ENCODE results near the gene LAMB3.

Gene LAMB3

DNA sequence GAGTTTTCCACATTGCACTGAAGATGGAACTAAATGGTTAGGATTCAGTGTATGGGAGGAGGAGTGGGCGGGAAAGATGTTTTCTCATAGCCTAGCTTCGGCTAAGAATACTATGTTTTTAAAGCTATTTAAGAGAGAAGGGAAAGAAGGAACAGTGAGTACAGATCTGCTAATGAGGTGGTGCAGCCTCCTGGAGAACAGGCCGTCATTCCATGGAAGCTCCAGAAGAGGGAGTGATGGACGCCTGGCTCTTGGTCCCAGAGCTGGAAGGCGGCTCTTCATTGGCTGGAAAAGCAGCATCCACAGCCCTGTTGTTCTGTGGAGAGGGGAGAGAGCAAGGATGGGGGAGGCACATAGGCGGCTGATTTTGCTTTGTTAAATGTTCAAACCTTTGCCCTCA lies 61.8 kb downstream of the LAMB3 start:
- DNase-seq = no peak

DNA sequence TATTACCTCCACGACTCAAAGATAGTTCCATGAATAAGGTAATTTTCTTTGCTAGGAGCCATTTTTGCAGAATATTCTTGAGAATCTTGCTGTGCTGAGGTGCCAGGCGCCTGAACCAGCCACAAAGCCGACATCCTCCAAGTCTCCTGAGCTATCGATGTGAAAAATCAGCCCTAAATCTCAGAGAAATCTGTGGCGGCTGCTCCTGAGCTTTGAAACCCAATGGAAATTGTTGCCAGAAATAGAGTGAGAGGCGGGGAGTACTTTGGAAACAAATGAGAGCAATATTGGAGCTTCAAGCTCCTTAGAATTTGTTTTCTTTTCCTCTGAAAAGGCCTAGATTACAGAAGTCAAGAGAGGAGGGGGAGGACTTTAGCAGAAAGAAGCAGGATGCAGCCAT lies 62.4 kb downstream of the LAMB3 start:
- DNase-seq = no peak

DNA sequence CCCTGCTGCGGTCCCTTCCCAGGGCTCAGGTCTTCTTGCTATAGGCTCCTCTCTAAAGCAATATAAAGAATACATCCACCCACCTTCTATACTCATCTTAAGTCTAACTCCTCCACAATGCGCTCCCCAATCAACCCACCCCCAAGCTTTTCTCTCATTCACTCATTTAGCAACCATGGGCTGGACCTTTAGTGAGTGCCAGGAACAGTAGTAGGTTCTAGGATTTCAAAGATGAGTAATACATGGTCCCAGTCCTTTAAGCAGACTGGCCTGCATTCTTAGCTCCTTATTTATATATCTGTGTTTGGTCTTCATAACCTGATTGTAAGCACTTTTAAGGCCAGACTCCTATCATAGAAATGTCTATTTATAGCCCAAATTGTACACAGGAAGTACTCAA lies 62.8 kb downstream of the LAMB3 start:
- no peak for DNase-seq

DNA sequence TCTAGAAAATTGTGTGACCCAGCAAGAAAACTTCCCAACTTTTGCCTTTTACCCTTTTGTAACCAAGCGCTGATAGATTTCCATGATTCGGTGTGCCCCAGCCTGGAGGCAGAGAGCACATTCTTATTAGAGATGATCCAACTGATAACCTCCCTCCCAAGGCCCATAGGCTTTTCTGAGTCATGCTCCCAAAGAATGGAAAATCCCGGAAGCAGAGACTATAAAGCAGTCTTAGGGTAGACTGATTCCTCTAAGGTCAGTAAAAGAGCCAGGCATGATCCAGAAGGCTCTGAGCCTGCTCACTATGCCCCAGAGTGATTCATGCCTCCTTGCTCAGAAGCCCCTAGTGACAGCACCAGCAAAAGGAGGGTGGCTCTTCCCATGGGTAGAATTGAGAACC lies 64.4 kb downstream of the LAMB3 start:
- DNase-seq = no peak

DNA sequence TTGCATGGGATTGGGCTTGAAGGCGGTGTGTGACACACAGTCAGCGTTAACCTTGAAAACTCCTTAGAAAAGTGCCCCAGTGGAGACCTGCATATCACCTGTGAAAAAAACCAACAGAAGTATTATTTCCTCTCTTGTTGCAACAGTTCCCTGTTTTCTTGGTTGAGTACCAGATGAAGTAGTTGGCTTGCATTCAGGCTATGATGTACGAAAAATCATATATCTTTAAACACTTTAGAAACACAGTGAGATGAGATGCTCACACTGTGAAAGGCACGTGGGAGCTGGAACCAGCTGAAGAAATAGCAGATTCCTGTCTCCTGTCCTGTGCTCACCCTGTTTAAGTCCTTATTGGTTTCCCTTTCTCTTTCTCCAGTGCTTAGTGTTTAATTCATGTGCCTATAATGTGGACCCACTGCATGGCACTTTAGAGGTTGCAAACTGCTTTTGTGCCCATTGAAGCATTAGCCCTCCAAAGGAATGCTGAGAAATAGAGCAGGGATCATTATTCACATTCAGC lies 65.9 kb downstream of the LAMB3 start:
- DNase-seq = no peak

DNA sequence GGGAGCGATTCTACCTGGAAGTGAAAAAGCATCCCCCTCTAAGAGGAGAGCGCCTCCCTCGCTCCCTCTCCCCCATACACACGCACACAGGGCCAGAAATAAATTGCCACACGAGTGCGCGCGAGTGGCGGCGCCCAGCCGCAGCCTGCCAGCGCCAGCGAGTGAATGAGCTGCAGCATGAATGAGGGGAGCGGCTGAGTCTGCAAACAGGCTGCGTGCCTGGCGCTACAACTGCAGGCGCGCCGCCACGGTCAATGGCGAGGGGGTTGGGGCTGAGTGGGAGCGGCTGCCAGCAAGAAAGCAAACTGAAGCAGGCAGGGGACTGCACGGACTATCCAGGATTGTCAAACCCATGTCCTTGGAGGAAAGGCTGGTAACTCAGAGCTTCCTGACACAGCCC lies 66.6 kb downstream of the LAMB3 start:
- DNase-seq = no peak

DNA sequence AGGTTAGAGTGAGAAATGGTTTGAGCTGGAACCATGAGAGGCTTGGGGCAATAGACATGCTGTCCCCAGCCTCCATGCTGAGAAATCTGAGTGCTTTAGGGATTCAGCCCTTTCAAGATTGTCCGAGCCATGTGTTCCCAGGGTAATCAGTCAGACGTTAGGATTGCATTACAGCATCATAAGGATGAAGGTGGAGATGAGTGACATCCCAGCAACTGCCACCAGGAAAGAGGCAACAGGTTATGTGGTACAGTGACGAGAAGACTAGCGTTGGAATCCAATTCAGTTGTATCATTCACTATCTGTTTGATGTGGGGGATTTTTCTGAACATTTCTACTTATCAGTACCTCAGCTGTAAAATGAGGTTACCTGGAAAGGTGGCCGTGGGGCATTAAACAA lies 67.0 kb downstream of the LAMB3 start:
- DNase-seq = no peak

DNA sequence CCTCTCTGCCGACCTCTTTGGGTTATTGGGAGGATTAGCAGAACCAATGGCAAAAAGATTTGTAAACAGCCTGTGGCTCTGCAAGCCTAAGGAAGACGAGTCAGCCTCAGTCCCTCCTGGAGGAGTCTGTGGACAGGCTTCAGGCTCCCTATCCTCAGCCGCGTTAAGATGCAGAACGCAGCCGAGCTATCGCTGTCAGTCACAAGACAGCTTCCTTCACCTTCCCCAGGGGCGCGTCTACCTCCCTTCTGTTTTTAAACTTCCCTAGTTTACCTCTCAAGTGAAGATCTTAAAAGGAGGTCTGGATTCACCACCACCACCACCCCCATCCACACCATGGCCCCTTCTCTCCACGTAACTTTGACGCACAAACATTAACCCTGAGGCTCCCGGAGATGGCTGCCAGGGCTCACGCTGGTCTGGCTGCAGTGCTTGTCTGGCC lies 68.0 kb downstream of the LAMB3 start:
- no peak for DNase-seq

DNA sequence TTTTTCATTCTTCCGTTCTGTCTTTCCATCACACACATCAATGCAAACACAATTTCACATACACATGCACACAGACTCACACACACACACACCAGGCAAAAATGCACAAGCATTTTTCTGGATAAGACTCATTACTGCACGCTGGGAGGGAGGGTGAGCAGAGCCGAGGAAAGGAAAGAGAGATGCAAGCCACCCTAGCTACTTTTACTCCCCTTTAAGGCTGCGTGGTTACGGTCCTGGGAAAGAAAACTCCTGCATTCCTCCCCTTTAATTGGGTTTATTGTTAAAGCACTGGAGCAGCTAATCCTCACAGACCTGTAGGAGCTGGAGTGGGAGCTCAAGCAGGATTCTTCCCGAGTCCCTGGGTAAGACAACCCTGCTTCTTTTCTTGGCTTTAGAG lies 68.8 kb downstream of the LAMB3 start, which contains the start of gene CAMK1G:
Gene CAMK1G, plus strand, starts transcription at position 307 of the 400 bp plus-strand sequence. CDS start 11,270 bp downstream, outside the sequence.
- peak; percentile 33 for DNase-seq

DNA sequence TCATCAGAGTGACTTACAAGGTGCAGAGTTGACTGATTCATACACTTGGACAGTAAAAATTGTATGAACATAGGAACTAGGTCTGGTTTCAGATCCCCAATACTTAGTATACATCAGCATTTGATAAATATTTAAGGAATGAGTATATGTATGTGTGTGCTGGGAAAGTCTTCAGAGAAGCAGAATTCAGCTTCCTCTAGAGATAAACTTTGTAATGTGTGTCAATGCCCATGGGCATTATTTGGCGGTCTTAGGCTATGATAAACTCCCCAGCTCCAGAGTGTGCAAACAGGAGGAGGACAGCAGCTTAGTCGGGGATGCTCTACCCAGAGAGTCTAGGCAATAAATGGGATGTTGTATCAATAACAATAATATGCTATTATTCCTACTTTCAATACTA lies 71.6 kb downstream of the LAMB3 start:
- no peak for DNase-seq

DNA sequence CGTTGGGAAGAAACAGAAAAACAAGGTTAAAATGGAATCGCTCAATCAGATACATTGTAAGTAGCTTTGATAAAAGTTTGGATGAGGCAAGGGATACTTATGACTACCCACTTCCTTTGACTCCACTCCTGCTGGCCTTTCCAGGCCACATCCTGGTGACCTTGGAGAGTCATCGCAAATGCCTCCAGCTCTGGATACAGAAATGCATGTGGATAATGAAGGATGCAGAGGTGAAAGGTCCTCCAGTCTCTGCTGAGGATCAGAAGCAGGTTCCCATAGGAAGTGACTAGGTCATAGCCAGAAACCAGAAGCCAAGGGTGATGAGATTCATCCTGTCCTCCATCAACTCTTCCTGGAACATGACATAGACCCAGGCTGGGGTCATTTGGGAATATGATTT lies 74.9 kb downstream of the LAMB3 start:
- no peak for DNase-seq

DNA sequence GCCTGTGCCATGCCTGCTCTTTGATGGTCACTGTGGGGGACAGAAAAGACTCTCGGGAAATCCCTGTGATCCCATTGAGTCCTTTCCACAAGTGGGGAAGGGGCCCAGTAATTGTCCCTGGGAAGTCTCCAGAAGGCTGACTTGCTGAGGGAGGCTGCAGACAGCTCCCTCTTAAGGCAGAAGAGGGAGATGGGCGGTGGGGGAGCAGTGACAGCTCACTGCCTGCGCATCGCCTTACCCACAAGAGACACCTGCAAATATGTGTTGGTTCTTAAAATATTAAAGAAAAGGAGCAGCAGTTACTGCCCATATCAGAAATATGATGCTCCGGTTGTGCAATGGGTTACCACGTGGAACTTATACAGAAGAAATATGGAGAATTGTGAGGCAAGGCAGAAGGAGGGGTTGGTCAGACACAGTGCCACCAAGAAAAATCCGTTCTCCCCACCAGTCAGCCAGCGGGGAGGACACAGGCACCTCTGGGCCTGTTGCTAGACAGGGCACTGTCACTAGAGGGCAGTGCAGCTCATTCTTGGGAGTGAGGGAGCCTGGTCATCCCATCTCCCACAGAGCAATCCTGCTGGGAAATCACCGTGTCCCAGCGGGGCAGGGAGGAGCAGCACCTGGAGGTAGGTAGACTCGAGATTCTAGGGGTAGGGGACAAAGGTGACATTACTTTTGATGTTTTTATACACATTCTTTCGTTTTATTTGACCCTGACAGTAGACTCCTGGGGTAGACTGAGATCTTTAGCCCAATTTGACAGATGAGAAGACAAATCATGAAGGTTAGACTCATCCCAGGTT lies 75.6 kb downstream of the LAMB3 start:
- no peak for DNase-seq

DNA sequence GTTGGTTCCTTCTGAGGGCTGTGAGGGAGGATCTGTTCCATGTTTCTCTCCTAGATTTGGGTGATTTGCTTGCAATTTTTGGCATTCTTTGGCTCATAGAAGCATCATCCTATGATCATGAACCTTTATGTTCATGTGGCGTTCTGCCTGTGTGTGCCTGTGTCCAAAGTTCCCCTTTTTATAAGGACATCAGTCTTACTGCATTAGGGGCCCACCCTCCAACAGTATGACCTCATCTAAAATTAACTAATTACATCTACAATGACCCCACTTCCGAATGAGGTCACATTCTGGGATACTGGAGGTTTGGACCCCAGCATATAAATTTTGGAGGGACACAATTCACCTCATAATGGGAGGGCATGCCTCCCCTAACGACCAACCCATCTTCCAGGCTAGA lies 81.5 kb downstream of the LAMB3 start:
- DNase-seq = no peak

DNA sequence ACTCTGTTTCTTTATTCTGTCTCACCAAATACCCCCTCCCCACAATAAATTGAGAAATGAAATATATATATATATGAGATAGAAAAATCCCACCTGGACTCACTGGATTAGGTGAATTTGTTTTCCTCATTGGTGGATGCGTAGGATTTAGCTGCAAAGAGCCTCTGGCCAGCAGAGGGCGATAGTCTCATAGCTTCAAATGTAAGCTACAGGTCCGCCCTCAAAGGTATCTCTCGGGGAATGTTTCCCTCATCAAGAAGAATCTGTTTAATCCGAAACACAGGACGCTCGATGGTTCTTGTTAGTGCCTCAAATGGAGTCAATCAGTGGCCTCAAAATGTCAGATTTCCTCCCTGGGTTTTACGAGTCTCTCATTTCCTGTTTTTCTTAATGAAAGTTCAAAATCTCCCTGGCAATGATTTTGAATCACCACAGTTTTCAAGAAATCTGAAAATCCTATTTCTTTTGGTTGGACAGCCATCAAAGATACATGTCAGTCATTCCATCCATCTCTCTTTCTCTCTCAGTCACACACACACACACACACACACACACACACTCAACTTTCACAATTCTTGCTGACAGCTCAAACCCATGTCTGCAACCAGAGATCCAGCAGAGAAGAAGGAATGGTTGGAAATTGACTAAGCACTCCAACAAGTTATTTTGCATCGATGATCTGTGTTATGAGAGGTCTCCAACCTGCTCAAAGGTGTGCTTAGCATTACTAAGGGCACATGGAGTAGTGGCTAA lies 82.6 kb downstream of the LAMB3 start:
- DNase-seq = no peak

DNA sequence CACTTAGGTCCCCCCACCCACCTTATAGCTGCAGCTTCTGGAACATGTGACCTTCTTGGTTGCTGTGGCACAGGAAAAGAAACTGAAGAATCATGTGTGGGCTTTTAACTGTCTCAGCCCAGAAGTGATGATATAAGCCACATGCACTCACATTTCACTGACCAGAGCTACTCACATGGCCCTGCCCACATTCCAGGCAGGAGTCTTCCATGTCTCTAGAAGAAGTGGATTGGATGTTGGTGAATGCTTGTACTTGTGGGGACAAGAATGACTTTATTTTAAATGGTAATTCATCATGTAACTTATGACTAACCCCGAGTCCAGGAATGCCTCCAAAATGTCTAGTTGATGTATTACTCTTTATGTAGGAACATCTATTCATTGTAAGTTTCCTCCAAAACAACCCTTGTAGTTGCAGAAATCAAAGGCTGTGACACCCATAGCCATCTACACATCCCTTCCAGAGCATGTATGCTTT lies 84.5 kb downstream of the LAMB3 start:
- DNase-seq = no peak

DNA sequence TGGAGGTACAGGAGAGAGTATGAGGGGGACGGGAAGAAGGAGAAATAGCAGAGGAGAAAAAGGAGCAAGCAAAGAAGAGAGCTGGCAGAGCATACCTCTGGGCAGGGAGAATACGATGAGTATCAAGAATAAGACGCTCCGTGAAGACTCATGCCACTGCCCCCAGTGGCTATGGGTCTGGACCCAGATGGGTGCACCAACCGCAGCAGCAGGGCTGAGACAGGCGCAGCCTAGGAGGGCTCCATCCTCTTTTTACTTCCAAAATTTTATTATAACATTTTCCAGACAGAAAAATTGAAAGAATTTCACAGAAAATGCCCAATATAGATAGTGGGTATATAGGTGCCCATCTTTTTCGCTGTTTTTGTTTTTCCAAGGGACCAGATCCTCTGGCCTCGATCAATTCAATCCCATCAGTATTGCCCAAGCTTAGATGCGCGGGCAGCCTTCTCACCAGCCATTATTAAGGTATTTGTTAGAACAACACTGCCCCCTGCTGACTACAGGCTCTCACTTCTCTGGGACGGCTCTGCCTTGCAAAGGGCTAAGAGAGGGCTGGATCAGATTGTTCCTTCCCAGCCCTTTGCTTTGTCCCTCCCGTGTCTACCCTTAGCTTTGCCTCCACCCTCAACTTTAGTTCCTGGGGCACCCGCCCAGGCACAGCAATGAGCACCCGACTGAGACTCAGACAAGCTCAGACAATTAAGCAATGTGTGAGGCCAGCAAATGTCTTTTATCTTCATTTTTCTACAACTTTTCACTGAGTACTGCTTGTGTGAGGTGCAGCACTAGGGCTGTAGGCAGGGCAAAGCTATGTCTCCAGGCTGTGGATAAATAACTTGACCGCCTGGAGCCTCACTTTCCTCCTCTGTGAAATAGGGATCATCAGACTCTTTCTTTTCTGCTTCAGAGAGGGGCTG lies 86.2 kb downstream of the LAMB3 start:
- no peak for DNase-seq

All from NCI-H524 treated with DMSO at 0.1 percent for 48 hours (cell line).